ENCODE data around the gene ARHGAP26.

- no peak for TF ChIP-seq POLR2A (IDR thresholded peaks at IDR 0.05)
- TF ChIP-seq, protein P1, sequence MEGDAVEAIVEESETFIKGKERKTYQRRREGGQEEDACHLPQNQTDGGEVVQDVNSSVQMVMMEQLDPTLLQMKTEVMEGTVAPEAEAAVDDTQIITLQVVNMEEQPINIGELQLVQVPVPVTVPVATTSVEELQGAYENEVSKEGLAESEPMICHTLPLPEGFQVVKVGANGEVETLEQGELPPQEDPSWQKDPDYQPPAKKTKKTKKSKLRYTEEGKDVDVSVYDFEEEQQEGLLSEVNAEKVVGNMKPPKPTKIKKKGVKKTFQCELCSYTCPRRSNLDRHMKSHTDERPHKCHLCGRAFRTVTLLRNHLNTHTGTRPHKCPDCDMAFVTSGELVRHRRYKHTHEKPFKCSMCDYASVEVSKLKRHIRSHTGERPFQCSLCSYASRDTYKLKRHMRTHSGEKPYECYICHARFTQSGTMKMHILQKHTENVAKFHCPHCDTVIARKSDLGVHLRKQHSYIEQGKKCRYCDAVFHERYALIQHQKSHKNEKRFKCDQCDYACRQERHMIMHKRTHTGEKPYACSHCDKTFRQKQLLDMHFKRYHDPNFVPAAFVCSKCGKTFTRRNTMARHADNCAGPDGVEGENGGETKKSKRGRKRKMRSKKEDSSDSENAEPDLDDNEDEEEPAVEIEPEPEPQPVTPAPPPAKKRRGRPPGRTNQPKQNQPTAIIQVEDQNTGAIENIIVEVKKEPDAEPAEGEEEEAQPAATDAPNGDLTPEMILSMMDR (IDR thresholded peaks at IDR 0.05), result no peak
Measured at GRCh38 chr5:143037708-143038107, 267.5 kb downstream of the ARHGAP26 start.
